ENCODE measurements around the gene CABCOCO1. TPM values are rescaled to one million over a fixed set of nuclear protein-coding genes. Genes with fewer than 3 reads are reported as not detected.
A peak's percentile ranks its signal among the peaks of the same experiment; 100 is the strongest.

The CABCOCO1 gene
- total and polyA plus RNA-seq, 2 of the 13 experiments (the other 11 are each of a cell fraction or from before 2014, with no cell fraction given), result not detected

DNA sequence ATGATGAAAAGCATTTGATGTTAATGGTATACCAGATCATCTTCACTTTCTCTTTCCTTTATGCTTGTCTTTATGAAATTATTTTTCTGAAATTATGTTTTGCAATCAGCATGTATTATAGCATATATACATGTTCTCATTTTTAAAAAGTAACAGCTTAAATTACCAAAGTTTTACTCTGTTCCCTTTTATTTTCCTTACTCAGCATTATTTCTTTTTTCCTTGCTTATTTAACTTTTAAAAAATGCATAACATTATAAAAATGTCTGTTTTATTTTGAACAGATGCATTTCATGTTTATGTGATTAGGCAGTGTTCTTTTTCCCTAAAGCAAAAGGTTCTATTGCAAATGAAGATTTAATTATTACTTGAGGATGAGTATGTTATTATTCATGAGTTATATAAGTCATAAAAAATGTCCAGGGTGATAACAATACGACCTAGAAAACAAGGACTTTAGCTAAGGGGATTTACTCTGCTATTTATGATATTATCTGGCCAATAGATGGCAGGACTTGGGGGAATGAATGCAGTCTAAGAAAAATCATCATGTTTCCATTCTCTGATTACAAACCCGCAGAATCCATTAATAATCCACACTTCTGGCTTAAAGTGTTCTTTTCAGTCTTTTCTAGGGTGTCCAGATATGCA lies 38.5 kb downstream of the CABCOCO1 start:
- POLR2A ChIA-PET, result no interaction called here
- no TSS peak for BruUV-seq (replicated peaks)
- WGBS (ENCODE audit: low lambda C conversion rate), result 2% methylated on average over 2 of the region's 2 CpGs
- DNase-seq (ENCODE audit: low spot score) (no peak), FAIRE-seq (no peak), ATAC-seq (no peak)
- H3K4me2 ChIP-seq (ENCODE audit: low read depth, low read length), result no peak overlapping the region
- H3K27me3 ChIP-seq (ENCODE audit: control insufficient read depth in 1 of 2, insufficient read depth in 2 of 2, low read length in 2 of 2), result no peaks in the 10 kb centered on the region; a peak in 2 of 5 replicates
- no peak overlapping the region for H3K9ac ChIP-seq (ENCODE audit: insufficient read depth, low read depth, low read length)
- H3K4me3 ChIP-seq (replicated peaks in 1 of 3; ENCODE audit: insufficient read depth in 1 of 3, low read depth in 2 of 3, low read length in 3 of 3), result no peak overlapping the region
- H3K27ac ChIP-seq (ENCODE audit: extremely low read length, insufficient read depth, low read length), result no peak overlapping the region
- intact Hi-C loops (cut with micrococcal nuclease; ENCODE audit: unreplicated experiment) (no loop called here), in situ Hi-C loops (cut with HindIII; ENCODE audit: extremely low pct_ligation_motif_present, low pct_unique_long_range_greater_than_20kb) (no loop called here)
- no peaks in the 10 kb centered on the region for H3K36me3 ChIP-seq (replicated peaks in 1 of 2; ENCODE audit: control insufficient read depth in 1 of 2, insufficient read depth in 2 of 2, low read length in 2 of 2)
- H3K9me3 ChIP-seq (ENCODE audit: low read length), result no peaks in the 10 kb centered on the region
- CTCF ChIA-PET (ENCODE audit: low intra/inter-chr PET ratio, low total read pairs), result no interaction called here
- H2AFZ ChIP-seq (ENCODE audit: low read length), result no peak overlapping the region
- no peaks in the 10 kb centered on the region for H4K20me1 ChIP-seq (ENCODE audit: insufficient read depth, low read length)
- no peaks in the 10 kb centered on the region for H3K4me1 ChIP-seq (ENCODE audit: insufficient read depth, low read length)
- TF ChIP-seq MAFK (conservative IDR thresholded peaks at IDR 0.05 in 1 of 2, IDR thresholded peaks at IDR 0.05 in 1 of 2; ENCODE audit: low read length in 2 of 2) (peak; percentile 85 to 96), MAFF (IDR thresholded peaks at IDR 0.05; ENCODE audit: low read depth, low read length) (peak; percentile 94), TOPORS (CRISPR knock-in tag; IDR thresholded peaks at IDR 0.05) (no peak), ZNF775 (CRISPR knock-in tag; IDR thresholded peaks at IDR 0.05; ENCODE audit: borderline replicate concordance) (no peak), ZSCAN22 (CRISPR knock-in tag; IDR thresholded peaks at IDR 0.05) (no peak), PCBP2 (optimal IDR thresholded peaks at IDR 0.05; ENCODE audit: low read depth, low read length, poor library complexity, severe bottlenecking) (no peak), ZNF619 (CRISPR knock-in tag; IDR thresholded peaks at IDR 0.05) (no peak), SAP130 (CRISPR knock-in tag; IDR thresholded peaks at IDR 0.05; ENCODE audit: low read depth) (no peak), ZNF3 (CRISPR knock-in tag; IDR thresholded peaks at IDR 0.05) (no peak), ARNT (IDR thresholded peaks at IDR 0.05) (no peak), ISL2 (CRISPR knock-in tag; IDR thresholded peaks at IDR 0.05) (no peak), ZNF484 (CRISPR knock-in tag; IDR thresholded peaks at IDR 0.05; ENCODE audit: borderline replicate concordance, low read depth) (no peak)
- TF ChIP-seq, protein P1, sequence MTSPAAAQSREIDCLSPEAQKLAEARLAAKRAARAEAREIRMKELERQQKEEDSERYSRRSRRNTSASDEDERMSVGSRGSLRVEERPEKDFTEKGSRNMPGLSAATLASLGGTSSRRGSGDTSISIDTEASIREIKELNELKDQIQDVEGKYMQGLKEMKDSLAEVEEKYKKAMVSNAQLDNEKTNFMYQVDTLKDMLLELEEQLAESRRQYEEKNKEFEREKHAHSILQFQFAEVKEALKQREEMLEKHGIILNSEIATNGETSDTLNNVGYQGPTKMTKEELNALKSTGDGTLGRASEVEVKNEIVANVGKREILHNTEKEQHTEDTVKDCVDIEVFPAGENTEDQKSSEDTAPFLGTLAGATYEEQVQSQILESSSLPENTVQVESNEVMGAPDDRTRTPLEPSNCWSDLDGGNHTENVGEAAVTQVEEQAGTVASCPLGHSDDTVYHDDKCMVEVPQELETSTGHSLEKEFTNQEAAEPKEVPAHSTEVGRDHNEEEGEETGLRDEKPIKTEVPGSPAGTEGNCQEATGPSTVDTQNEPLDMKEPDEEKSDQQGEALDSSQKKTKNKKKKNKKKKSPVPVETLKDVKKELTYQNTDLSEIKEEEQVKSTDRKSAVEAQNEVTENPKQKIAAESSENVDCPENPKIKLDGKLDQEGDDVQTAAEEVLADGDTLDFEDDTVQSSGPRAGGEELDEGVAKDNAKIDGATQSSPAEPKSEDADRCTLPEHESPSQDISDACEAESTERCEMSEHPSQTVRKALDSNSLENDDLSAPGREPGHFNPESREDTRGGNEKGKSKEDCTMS (CRISPR knock-in tag; conservative IDR thresholded peaks at IDR 0.05), result no peak
- TF ChIP-seq, protein P2, sequence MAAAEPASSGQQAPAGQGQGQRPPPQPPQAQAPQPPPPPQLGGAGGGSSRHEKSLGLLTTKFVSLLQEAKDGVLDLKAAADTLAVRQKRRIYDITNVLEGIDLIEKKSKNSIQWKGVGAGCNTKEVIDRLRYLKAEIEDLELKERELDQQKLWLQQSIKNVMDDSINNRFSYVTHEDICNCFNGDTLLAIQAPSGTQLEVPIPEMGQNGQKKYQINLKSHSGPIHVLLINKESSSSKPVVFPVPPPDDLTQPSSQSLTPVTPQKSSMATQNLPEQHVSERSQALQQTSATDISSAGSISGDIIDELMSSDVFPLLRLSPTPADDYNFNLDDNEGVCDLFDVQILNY (CRISPR knock-in tag; conservative IDR thresholded peaks at IDR 0.05), result no peak
- no peaks in the 10 kb centered on the region for H3K79me2 ChIP-seq (ENCODE audit: insufficient read depth, low read length)

Measured in HepG2 (cell line).